ENCODE measurements around the gene SEZ6L2.
A peak's percentile ranks its signal among the peaks of the same experiment; 100 is the strongest.

The SEZ6L2 gene

DNA sequence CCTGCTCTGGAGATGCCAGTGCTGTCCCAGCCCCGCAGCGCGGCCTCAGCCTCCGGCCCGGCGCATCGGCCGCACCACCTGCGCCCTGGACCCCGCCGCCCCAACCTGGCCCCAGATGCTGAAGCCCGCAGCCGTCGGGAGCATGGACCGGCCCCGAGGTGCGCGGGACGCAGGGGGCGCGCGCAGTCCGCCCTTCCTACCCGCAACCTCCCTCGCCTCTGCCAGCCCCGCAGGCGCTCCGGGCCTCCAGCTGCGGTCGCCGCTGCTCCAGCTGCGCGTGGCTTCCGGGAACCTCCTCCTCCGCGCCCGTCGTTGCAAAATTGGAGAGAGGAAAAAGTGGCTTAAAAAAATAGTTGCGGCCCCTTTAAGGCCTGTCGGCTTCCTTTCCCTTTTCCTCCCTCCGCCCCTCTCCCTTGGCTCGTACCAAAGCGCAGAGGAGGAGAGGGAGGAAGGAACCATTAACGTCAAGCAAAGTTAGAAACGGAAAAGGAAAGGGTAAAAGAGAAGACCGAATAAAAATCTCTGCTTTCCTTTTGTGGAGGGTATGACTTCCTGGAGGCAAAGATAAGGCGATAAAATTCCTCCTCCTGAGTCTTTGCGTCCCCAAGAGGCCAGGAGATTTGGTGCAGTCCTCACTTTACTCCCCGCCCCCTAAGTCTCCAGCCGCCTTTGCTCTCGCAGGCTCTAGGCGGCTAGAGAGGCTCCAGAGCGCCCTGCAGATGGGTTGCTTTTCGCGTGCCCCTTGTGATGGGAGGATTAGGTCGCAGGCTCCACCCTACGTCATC is 36.3 kb downstream of the SEZ6L2 start, which contains the start of gene CDIPT:
TSS of gene CDIPT (minus strand) at position 343 of the 785 bp plus-strand sequence. CDS start 369 bp downstream, outside the sequence.
- peak within 1 kb of the TSS; percentile 97 for H3K27ac ChIP-seq (ENCODE audit: low read length)
- H3K9me3 ChIP-seq (ENCODE audit: control insufficient read depth in 1 of 2, low read length in 2 of 2) = no peaks in the 10 kb centered on the region
- peaks cover 16 to 32% of the 10 kb centered on the region in 2 donors for H3K36me3 ChIP-seq (ENCODE audit: control insufficient read depth in 1 of 2, insufficient read depth in 2 of 2, low read length in 2 of 2)

DNA sequence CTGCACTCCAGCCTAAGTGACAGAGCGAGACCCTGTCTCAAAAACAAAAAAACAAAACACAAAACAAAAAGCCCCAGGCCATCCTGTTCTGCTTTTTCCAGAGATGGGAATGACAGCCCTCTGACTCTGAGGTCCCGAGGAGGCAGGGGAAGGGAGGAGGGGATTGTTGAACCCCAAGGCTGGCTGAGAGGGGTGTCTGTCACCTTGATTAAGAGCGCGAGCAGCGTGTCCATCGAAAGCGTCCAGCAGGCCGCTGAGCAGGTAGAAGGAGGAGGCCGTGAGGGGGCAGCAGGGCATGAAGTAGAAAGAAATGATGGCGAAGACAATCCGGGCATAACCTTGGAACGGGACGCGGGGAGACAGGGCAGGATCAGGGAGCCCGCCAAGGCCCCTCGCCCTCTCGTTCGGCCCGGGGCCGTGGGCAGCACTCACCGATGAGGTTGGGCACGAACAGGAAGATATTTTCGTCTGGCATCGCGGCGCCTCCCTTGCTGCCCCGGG is 36.9 kb downstream of the SEZ6L2 start:
- Histone ChIP-seq H3K4me3 (ENCODE audit: low read depth in 1 of 2, low read length in 2 of 2) (peak overlapping the region; percentile 89 to 97), H3K36me3 (ENCODE audit: control insufficient read depth in 1 of 2, insufficient read depth in 2 of 2, low read length in 2 of 2) (peaks cover 16 to 32% of the 10 kb centered on the region in 2 donors), H3K4me1 (ENCODE audit: control insufficient read depth in 1 of 2, insufficient read depth in 2 of 2, low read length in 2 of 2) (peaks cover 5 to 23% of the 10 kb centered on the region in 2 donors), H3K27ac (ENCODE audit: low read length) (peak overlapping the region; percentile 97), H3K9me3 (ENCODE audit: control insufficient read depth in 1 of 2, low read length in 2 of 2) (no peaks in the 10 kb centered on the region), H3K27me3 (ENCODE audit: low read depth, low read length) (no peaks in the 10 kb centered on the region)

More for the DNA sequence above, 36.3 kb downstream of the SEZ6L2 start, which contains the start of gene CDIPT:
- Histone ChIP-seq H3K4me1 (ENCODE audit: control insufficient read depth in 1 of 2, insufficient read depth in 2 of 2, low read length in 2 of 2) (peaks cover 5 to 23% of the 10 kb centered on the region in 2 donors), H3K27me3 (ENCODE audit: low read depth, low read length) (no peaks in the 10 kb centered on the region), H3K4me3 (ENCODE audit: low read depth in 1 of 2, low read length in 2 of 2) (peak within 1 kb of the TSS; percentile 89 to 97)

DNA sequence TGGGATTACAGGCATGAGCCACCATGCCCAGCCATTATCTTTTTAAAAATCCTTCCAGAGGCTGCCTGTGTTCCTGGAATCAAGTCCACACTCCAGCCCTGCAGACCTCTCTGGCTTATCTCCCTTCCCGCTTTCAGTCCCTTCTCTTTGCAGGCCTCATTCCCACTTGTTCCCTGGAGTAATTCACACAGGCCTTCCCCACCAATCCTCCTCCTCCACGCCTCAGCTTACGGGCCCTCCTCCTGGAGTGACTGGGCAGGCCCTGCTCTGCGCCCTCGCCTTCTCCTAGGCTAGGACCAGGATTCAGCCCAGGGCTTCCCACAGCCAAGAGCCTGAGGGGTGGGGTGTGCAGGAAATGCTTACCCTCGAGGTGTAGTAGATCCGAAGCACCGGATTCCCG is 39.1 kb downstream of the SEZ6L2 start:
- Histone ChIP-seq H3K9me3 (ENCODE audit: control insufficient read depth in 1 of 2, low read length in 2 of 2) (no peaks in the 10 kb centered on the region), H3K4me1 (ENCODE audit: control insufficient read depth in 1 of 2, insufficient read depth in 2 of 2, low read length in 2 of 2) (peaks cover 5 to 23% of the 10 kb centered on the region in 2 donors), H3K27me3 (ENCODE audit: low read depth, low read length) (no peaks in the 10 kb centered on the region), H3K36me3 (ENCODE audit: control insufficient read depth in 1 of 2, insufficient read depth in 2 of 2, low read length in 2 of 2) (peaks cover 16 to 32% of the 10 kb centered on the region in 2 donors), H3K27ac (ENCODE audit: low read length) (no peak overlapping the region), H3K4me3 (ENCODE audit: low read depth in 1 of 2, low read length in 2 of 2) (no peak overlapping the region)

DNA sequence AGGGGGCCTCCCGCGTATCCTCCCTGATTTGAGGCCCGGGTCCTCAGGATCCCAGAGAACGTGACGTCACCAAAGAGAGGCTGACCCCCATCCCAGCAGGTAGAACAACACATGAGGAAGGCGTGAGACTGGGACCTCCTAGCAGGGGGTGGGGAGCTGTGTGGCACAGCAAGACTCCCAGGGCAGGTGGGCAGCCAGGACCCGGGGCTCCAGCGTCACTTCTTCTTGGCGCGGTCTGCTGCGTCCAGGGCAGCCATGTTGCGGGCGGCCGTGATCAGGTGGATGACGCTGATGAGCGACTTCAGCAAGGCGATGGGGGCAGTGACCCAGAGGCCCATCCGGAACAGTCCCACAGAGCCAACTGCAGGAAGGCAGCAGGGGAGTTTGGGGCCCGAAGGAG is 40.4 kb downstream of the SEZ6L2 start:
- peaks cover 5 to 23% of the 10 kb centered on the region in 2 donors for H3K4me1 ChIP-seq (ENCODE audit: control insufficient read depth in 1 of 2, insufficient read depth in 2 of 2, low read length in 2 of 2)
- H3K27me3 ChIP-seq (ENCODE audit: low read depth, low read length) = no peaks in the 10 kb centered on the region
- no peak overlapping the region for H3K27ac ChIP-seq (ENCODE audit: low read length)
- no peaks in the 10 kb centered on the region for H3K9me3 ChIP-seq (ENCODE audit: control insufficient read depth in 1 of 2, low read length in 2 of 2)
- H3K36me3 ChIP-seq (ENCODE audit: control insufficient read depth in 1 of 2, insufficient read depth in 2 of 2, low read length in 2 of 2) = peaks cover 16 to 32% of the 10 kb centered on the region in 2 donors
- no peak overlapping the region for H3K4me3 ChIP-seq (ENCODE audit: low read depth in 1 of 2, low read length in 2 of 2)

DNA sequence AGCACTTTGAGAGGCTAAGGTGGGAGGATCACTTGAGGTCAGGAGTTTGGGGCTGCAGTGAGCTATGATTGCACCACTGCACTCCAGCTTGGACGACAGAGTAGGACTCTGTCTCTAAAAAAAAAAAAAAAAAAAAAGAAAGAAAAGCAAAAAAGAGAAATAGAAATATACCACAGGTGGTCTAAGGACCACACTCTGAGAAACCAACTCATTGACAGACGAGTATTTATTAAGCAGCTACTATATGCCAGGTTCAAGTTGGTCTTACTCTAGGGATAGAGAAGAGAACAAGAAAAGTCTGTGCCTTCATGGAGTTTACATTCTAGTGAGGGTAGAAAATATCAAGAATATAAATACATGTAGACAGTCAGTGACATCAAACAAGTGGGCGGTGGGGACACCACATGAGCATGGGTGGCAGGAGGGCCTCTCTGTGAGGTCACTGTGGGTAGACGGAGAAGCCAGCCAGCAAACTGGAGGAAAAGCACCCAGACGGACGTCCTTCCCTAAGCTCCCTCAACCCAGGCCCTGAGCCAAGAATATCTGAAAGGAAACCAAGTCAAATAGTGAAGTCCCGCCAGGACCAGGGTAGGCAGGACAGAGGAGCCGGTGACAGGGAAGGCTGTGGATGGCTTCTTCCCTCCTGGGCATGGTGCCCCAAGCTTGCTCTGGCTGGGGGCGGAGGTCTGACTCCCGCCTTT is 41.1 kb downstream of the SEZ6L2 start:
- Histone ChIP-seq H3K4me1 (ENCODE audit: control insufficient read depth in 1 of 2, insufficient read depth in 2 of 2, low read length in 2 of 2) (peaks cover 5 to 18% of the 10 kb centered on the region in 2 donors), H3K4me3 (ENCODE audit: low read depth in 1 of 2, low read length in 2 of 2) (no peak overlapping the region), H3K36me3 (ENCODE audit: control insufficient read depth in 1 of 2, insufficient read depth in 2 of 2, low read length in 2 of 2) (peaks cover 16 to 32% of the 10 kb centered on the region in 2 donors), H3K9me3 (ENCODE audit: control insufficient read depth in 1 of 2, low read length in 2 of 2) (no peaks in the 10 kb centered on the region), H3K27me3 (ENCODE audit: low read depth, low read length) (no peaks in the 10 kb centered on the region), H3K27ac (ENCODE audit: low read length) (no peak overlapping the region)

DNA sequence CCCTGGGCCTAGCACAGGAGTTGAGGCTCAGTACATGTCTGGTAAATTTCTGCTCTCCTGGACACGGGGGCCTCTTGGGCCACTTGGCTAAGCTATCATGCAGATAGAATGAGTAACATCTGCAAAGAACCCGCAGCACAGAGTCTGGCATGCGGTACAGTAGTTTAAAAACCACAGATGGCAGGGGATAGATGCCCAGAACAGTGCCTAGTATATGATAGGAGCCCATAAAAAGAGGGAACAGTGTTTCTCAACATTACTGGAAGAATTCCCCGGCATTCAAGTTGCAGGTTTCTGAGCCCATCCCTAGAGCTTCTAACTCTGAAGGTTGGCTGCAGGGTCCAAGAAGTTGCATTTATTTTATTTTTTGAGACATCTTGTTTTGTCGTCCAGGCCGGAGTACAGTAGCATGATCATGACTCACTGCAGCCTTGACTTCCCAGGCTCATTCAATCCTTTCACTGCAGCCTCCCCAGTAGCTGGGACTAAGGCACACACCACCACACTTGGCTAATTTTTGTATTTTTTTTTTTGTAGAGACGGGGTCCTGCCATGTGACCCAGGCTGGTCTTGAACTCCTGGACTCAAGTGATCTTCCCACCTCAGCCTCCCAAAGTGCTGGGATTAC is 42.1 kb downstream of the SEZ6L2 start:
- Histone ChIP-seq H3K36me3 (ENCODE audit: control insufficient read depth in 1 of 2, insufficient read depth in 2 of 2, low read length in 2 of 2) (peaks cover 16 to 32% of the 10 kb centered on the region in 2 donors), H3K27ac (ENCODE audit: low read length) (no peak overlapping the region), H3K4me3 (ENCODE audit: low read depth in 1 of 2, low read length in 2 of 2) (no peak overlapping the region), H3K4me1 (ENCODE audit: control insufficient read depth in 1 of 2, insufficient read depth in 2 of 2, low read length in 2 of 2) (peaks cover 5 to 15% of the 10 kb centered on the region in 2 donors), H3K27me3 (ENCODE audit: low read depth, low read length) (no peaks in the 10 kb centered on the region), H3K9me3 (ENCODE audit: control insufficient read depth in 1 of 2, low read length in 2 of 2) (no peaks in the 10 kb centered on the region)

DNA sequence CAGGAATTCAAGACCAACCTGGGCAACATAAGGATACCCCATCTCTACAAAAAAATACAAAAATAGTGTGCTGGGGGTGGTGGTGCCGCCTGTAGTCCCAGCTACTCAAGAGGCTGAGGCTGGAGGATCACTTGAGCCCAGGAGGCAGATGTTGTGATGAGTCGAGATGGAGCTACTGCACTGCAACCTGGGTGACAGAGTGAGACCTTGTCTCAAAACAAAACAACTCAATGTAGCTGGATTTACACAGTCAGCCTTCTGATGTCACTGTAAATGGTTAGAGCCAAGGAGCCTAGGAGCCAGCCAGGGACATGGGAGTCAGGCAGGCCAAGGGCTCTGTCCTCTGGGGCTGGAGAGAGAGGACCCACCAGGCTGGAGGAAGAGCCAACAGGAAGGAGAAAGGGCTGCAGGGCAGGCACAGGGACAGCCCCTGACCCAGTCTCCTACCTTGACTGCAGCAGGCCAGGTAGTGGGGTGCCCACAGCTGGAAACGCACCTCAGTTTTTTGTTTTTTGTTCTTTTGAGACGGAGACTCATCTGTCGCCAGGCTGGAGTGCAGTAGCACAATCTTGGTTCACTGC is 44.7 kb downstream of the SEZ6L2 start:
- Histone ChIP-seq H3K4me1 (ENCODE audit: control insufficient read depth in 1 of 2, insufficient read depth in 2 of 2, low read length in 2 of 2) (peaks cover 0 to 4% of the 10 kb centered on the region in 2 donors), H3K36me3 (ENCODE audit: control insufficient read depth in 1 of 2, insufficient read depth in 2 of 2, low read length in 2 of 2) (peaks cover 6 to 15% of the 10 kb centered on the region in 2 donors), H3K27me3 (ENCODE audit: low read depth, low read length) (no peaks in the 10 kb centered on the region), H3K27ac (ENCODE audit: low read length) (no peak overlapping the region), H3K9me3 (ENCODE audit: control insufficient read depth in 1 of 2, low read length in 2 of 2) (no peaks in the 10 kb centered on the region), H3K4me3 (ENCODE audit: low read depth in 1 of 2, low read length in 2 of 2) (no peak overlapping the region)

DNA sequence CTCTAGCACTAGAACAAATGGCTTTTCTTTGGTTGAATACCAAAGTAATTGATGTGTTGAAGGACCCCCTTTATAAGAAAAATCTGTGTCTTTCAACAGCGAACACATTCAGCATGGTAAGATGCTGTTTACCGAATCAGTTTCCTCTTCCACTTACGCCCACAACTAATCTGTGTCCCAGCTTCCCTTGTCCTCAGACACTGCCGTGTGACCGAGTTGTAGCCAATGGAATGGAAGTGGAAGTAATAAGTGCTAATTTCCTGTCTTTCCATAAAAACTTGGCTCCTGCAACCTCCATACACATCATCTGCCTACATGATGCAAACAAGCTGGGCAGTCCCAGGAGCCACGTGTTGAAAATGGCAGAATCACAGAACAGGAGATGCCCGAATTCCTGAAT is 46.7 kb downstream of the SEZ6L2 start:
- Histone ChIP-seq H3K9me3 (ENCODE audit: control insufficient read depth in 1 of 2, low read length in 2 of 2) (no peaks in the 10 kb centered on the region), H3K4me1 (ENCODE audit: control insufficient read depth in 1 of 2, insufficient read depth in 2 of 2, low read length in 2 of 2) (peaks cover 0 to 16% of the 10 kb centered on the region in 2 donors), H3K36me3 (ENCODE audit: control insufficient read depth in 1 of 2, insufficient read depth in 2 of 2, low read length in 2 of 2) (peaks cover 2 to 3% of the 10 kb centered on the region in 2 donors), H3K27me3 (ENCODE audit: low read depth, low read length) (no peaks in the 10 kb centered on the region), H3K4me3 (ENCODE audit: low read depth in 1 of 2, low read length in 2 of 2) (no peak overlapping the region), H3K27ac (ENCODE audit: low read length) (no peak overlapping the region)

DNA sequence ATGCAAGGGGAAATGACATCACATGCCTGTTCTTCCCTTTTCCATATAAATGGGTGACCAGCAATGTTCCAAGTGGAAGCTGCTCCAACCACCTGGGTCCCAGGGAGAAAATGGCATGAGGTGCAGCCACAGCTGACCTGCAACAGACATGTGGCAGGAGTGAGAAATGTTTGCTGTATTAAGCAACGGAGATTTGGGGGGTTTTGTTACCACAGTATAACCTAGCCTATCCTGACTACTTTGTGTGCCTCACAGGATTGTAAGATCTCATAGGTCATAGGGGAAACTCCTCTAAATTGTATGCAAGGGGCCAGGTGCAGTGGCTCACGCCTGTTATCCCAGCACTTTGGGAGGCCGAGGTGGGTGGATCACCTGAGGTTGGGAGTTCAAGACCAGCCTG is 48.4 kb downstream of the SEZ6L2 start:
- H3K27ac ChIP-seq (ENCODE audit: low read length) = no peak overlapping the region
- H3K36me3 ChIP-seq (ENCODE audit: control insufficient read depth in 1 of 2, insufficient read depth in 2 of 2, low read length in 2 of 2) = peaks cover 12 to 16% of the 10 kb centered on the region in 2 donors
- peaks cover 0 to 19% of the 10 kb centered on the region in 2 donors for H3K4me1 ChIP-seq (ENCODE audit: control insufficient read depth in 1 of 2, insufficient read depth in 2 of 2, low read length in 2 of 2)
- no peaks in the 10 kb centered on the region for H3K27me3 ChIP-seq (ENCODE audit: low read depth, low read length)
- H3K9me3 ChIP-seq (ENCODE audit: control insufficient read depth in 1 of 2, low read length in 2 of 2) = no peaks in the 10 kb centered on the region
- H3K4me3 ChIP-seq (ENCODE audit: low read depth in 1 of 2, low read length in 2 of 2) = no peak overlapping the region

DNA sequence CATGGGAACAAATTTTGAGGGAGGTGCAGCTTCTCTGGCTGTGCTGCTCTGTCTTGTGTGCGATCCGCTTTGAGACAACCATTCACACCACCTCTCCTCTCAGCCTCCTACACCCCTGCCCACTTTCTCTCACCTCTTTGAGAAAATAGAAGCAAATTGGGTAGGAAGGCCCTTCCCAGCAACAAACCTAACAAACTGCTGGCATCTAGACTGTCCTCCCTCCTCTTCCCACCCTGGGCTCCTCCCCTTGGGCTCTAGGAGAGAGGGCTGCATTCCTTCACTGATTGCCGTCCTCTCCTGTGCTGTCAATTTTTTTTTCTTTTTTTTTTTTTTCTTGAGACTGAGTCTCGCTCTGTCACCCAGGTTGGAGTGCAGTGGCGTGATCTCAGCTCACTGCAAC is 49.8 kb downstream of the SEZ6L2 start:
- no peaks in the 10 kb centered on the region for H3K9me3 ChIP-seq (ENCODE audit: control insufficient read depth in 1 of 2, low read length in 2 of 2)
- H3K27ac ChIP-seq (ENCODE audit: low read length) = no peak overlapping the region
- H3K36me3 ChIP-seq (ENCODE audit: control insufficient read depth in 1 of 2, insufficient read depth in 2 of 2, low read length in 2 of 2) = peaks cover 18 to 31% of the 10 kb centered on the region in 2 donors
- H3K4me1 ChIP-seq (ENCODE audit: control insufficient read depth in 1 of 2, insufficient read depth in 2 of 2, low read length in 2 of 2) = peaks cover 0 to 32% of the 10 kb centered on the region in 2 donors
- no peaks in the 10 kb centered on the region for H3K27me3 ChIP-seq (ENCODE audit: low read depth, low read length)
- no peak overlapping the region for H3K4me3 ChIP-seq (ENCODE audit: low read depth in 1 of 2, low read length in 2 of 2)
